GM21447 (cell line): ENCODE data around the gene TIMM13.
"Not testable (repeated sequence)": the region's sequence is repeated elsewhere in the genome, so short reads cannot be mapped to it uniquely, and the experiment has no call there.

Experiments used
- ATAC-seq: cut with Tn5 transposase; IDR thresholded peaks from one replicate; pipeline ENCODE4 v1.9.1; 2021; ENCODE audit not compliant: unreplicated experiment

Gene TIMM13

GRCh38 chr19:2427429-2428320 is at the start of gene TIMM13:
Gene TIMM13 (minus strand): TSS chr19:2427586. CDS start chr19:2427533, 53 bp downstream.
- peak; percentile 74 for ATAC-seq

GRCh38 chr19:2476451-2477140 is 49.2 kb upstream of the TIMM13 start:
- ATAC-seq, result no peak

DNA sequence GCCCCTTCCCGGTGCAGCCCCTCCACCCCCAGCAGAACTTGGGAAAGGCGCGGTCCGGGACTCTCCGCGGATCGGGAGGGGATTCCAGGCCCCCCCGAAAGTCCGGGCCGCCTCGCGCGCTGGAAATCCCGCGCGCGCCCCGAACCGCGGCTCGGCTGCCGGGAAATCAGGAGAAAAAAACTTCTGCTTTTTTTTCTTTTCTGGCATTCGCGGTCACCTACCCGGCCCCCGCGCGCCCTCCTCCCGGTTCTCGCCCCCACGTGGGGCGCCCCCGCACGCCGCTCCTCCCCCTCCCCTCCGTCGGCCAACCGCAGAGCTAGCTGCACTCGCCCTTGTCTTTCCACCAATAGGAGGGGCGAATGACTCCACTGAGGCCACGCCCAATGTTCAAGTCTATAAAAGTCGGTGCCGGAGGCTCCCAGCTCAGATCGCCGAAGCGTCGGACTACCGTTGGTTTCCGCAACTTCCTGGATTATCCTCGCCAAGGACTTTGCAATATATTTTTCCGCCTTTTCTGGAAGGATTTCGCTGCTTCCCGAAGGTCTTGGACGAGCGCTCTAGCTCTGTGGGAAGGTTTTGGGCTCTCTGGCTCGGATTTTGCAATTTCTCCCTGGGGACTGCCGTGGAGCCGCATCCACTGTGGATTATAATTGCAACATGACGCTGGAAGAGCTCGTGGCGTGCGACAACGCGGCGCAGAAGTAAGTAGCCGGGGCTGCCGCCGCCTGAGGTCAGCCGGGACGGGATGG is 48.5 kb upstream of the TIMM13 start, which contains the start of gene GADD45B:
GADD45B (plus strand) TSS at position 426 of the 749 bp plus-strand sequence; CDS start at position 658, 232 bp downstream.
- ATAC-seq, result no peak

DNA sequence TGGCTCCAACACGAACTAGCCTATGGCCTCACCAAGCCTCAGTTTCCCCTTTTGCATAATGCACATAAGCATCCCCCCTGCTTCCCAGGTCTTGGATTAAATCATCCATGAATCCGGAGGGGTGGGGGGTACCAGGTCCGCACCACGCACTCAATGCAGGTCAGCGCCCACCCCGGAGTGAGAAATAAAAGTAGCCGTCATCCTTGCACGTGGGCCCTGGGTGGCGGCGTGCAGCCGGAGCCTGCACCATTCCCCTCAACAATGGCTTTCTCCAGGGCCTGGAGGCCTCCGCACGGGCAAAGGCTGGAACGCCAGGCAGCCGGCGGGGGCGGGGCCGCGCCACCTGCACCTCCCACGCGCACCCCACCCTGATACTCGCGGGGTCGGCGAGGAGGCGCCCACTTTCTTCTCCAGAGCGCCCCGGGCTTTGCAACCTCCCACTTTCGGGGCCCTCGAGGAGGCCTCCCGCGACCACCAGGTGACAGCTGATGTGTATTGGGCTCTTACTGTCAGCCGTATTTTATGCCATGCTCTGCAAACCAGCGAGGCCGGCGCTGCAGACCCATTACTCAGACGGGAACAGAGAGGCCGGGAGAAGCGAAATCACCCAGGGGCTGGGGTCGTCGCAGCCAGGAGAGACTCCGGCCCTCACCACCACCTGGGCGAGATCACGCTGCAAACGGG is 47.8 kb upstream of the TIMM13 start:
- no peak for ATAC-seq

DNA sequence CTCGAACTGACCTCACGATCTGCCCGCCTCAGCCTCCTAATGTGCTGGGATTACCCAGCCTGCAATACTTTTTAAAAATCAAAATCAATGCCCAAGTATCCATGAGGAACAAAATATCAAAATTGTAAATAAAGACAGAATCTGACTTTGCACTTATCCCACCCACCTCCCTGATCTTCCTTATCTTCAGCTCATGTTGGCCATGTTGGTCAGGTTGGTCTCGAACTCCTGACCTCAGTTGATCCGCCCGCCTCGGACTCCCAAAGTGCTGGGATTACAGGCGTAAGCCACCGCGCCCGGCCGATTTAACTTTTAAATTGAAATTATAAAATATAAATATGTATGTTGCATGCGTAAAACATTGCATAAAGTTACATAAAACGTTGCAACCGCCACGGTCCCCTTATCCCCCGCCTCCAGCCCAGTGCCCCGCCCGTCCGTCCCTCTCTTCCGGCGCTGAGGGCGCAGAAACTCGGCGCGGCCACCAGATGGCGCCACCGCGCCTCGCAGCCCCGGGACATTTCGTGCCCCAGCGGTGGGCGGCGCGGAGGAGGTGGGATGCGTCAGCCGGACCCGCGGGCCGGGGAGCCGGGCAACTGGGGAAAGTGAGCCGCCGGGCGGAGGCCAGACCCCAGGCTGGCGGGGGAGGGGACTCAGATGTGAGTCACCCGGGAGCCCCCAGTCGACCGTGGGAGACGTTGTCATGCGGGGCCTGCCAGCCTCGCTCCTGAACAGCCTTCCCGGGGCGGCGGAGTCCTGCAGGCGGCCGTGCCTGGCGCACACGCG is 47.0 kb upstream of the TIMM13 start:
- no peak for ATAC-seq

DNA sequence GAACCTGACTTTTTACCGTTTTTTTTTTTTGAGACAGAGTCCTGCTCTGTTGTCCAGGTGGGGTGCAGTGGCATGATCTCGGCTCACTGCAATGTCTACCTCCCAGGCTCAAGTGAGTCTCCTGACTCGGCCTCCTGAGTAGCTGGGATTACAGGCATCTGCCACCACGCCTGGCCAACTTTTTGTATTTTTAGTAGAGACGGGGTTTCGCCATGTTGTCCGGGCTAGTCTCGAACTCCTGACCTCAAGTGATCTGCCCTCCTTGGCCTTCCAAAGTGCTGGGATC is 42.5 kb upstream of the TIMM13 start:
- ATAC-seq, result not testable (repeated sequence)

DNA sequence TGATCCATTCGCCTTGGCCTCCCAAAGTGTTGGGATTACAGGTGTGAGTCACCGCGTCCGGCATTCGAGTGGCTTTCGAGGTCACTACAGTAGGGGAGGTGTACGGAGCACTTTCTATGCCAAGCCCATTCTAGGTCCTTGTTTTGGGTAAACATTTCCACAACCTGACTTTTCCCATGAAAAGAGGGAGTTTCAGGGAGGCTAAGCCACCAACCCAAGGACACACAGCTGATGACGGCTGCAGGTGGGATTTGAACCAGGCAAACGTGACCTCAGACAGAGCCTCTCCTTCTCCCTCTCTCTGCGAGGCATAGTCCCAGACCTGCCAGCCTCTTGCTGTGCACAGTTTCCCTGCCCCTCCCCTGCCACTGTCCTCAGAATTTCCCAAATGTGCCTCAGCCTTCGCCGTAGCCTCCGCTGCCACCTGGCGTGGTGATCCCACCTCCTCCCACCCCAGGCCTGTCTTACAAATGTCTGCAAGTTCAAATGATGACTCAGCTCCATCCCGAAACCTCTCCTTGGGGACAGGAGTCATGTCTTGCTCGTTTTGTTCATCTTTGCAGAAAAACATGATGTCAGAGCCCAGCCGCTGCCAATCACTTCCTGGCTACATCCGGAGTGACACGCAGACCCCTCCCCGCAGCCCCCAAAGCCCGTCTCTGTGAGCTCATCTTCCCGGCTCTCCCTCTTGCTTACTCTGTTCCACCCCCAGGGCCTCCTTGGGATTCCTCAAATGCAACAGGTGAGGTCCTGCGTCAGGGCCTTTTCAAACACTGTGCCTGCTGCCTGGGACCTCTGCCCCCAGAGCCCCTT is 41.9 kb upstream of the TIMM13 start:
- ATAC-seq, result no peak

DNA sequence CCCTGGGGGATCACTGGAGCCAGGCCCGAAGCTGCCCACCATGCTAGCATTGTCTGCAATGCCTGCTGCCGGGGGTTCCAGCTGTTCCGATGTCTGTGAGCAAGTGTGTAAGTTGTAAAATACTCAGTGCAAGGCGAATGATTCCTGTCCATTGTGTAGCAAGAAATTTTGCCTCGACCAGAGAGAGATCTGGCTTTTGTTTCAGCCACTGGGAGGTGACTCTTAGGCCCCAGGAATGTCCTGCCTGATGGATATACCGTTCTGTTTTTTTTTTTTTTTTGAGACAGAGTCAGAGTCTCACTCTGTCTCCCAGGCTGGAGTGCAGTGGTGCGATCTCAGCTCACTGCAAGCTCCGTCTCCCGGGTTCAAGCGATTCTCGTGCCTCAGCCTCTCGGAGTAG is 41.2 kb upstream of the TIMM13 start:
- ATAC-seq, result no peak

DNA sequence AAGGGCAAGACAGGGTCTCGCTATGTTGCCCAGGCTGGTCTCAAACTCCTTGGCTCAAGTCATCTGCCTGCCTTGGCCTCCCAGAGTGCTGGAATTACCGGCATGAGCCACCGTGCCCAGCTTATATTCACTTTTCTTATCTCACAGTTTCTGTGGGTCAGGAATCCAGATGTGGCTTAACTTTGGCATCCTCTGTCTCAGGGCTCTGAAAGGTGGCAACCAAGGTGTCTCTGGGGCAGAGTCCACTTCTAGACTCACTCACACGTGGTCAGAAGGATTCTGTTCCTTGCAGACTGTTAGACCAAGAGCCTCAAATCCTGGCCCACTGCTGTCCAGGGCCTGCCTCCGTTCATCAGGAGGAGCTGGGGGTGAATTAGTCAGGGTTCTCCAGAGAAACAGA is 37.0 kb upstream of the TIMM13 start:
- no peak for ATAC-seq

- ATAC-seq, result not testable (repeated sequence)
Measured at GRCh38 chr19:2463694-2464093, 36.3 kb upstream of the TIMM13 start.

DNA sequence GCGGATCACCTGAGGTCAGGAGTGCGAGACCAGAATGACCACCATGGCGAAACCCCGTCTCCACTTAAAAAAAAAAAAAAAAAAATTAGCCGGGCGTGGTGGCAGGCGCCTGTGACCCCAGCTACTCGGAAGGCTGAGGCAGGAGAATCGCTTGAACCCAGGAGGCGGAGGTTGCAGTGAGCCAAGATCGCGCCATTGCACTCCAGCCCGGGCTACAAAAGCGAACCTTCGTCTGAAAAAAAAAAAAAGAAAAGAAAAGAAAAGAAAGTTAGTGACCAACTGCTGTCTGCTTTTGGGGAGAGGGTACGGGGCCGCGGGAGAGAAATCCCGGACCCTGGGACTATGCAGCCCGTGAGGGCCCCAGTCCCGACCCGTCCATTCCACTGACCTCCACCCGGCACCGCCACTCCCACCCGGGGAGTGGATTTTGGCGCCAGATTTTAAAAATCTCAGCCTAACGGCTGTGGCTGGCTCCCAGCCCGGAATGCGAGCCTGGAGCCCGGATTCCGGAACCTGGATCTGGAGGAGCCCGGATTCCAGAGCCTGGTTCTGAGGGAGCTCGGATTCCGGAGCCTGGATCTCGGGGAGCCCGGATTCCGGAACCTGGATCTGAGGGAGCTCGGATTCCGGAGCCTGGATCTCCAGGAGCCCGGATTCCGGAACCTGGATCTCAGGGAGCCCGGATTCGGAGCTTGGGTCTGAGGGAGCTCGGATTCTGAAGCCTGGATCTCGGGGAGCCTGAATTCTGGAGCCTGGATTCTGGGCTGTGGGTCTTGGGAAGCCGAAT is 35.4 kb upstream of the TIMM13 start:
- ATAC-seq, result no peak

GRCh38 chr19:2461751-2462634 is 34.6 kb upstream of the TIMM13 start:
- ATAC-seq, result no peak

DNA sequence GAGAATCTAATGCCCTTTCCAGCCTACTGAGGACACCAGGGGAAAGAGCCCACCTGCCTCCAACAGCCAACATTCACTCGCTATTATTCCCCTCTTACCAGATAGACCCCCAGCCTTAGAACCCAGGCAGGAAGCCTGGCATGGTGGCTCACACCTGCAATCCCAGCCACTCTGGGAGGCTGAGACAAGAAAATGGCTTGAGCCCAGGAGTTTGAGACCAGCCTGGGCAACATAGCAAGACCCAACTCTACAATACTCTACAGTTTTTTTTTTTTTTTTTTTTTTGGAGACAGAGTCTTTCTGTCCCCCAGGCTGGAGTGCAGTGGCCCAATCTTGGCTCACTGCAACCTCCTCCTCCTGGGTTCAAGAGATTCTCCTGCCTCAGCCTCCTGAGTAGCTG is 32.9 kb upstream of the TIMM13 start:
- no peak for ATAC-seq

DNA sequence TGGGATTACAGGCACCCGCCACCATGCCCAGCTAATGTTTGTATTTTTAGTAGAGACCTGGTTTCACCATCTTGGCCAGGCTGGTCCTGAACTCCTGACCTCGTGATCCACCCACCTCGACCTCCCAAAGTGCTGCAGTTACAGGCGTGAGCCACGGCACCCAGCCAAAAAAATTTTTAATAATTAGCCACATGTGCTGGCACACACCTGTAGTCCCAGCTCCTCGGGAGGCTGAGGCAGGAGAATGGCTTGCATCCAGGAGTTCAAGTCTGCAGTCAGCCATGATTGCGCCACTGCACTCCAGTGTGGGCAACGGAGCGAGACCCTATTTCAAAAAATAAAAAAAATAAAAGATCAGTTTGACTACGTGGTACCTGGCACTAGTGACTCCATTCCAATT is 31.4 kb upstream of the TIMM13 start:
- ATAC-seq, result not testable (repeated sequence)

DNA sequence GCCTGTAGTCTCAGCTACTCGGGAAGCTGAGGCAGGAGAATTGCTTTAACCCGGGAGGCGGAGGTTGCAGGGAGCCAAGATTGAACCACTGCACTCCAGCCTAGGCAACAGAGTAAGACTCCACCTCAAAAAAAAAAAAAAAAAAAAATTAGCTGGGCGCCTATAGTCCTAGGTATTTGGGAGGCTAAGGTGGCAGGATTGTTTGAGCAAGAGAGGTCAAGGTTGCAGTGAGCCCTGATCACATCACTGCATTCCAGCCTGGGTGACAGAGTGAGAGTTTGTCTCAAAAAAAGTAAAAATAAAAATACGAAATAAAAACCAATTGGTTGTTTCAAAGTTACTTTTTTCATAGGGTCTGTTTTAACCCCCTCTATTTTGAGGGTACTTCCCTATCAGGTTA is 30.7 kb upstream of the TIMM13 start:
- ATAC-seq, result no peak

DNA sequence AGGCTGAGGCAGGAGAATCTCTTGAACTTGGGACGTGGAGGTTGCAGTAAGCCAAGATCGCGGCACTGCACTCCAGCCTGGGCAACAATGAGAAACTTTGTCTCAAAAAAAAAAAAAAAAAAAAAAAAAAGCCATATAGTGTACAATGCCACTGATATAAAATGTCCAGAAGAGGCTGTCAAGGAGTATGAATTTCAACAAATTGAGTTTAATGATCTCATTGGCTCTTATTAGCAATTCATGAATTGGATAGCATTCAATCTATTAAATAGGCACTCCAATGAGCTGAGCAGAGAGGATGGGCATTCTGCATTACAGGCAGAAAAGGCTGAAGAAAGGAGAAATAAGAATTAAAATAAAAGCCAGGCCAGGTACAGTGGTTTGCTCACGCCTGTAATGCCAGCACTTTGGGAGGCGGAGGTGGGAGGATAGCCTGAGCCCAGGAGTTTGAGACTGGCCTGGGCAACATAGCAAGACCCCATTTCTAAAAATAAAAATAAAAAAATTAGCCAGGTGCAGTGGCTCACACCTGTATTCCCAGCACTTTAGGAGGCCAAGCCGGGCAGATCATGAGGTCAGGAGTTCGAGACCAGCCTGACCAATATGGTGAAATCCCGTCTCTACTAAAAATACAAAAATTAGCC is 30.1 kb upstream of the TIMM13 start:
- ATAC-seq, result no peak
